ENCODE data around the gene RGL4. TPM values are rescaled to one million over a fixed set of nuclear protein-coding genes. Genes with fewer than 3 reads are reported as not detected.

RGL4 gene
- total and polyA plus RNA-seq, 2 of the 13 experiments (the other 11 are each of a cell fraction or from before 2014, with no cell fraction given): not detected

DNA sequence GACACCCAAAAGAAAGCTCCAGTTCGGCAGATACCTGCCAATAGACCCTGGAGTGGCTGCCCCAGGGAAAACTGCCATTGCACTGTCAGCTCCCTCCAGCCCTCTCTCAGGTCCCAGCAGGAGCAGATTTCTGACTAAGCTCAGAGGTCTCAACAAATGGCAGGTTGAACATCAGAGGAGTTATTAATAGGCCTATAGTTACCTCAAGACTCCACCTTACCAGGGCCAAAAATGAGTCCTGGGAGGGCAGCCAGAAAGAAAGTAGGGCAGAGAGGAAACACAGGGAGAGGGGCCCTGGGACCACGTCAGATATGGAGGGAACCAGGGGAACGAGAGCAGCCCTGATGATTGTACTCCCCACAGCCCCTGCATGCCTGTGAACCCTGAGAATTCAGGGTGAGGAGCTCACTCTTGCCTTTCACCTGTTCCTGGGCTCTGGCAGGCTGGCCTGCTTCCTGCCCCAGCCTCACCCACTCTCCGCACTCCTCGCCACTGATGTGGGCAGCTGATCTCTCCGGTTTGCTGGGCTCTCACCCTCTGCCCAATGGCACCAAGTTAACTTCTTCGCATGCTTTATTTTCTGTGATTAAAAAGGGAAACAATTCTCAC lies 4.3 kb upstream of the RGL4 start (continued):
- no peak for TF ChIP-seq CBX2 (IDR thresholded peaks at IDR 0.05; ENCODE audit: low read depth, low read length)
- TF ChIP-seq CBX2 (CRISPR knock-in tag; IDR thresholded peaks at IDR 0.05; ENCODE audit: low read depth): no peak
- TF ChIP-seq NONO (IDR thresholded peaks at IDR 0.05): no peak
- no peak for TF ChIP-seq NONO (CRISPR knock-in tag; conservative IDR thresholded peaks at IDR 0.05)
- TF ChIP-seq, protein P1, sequence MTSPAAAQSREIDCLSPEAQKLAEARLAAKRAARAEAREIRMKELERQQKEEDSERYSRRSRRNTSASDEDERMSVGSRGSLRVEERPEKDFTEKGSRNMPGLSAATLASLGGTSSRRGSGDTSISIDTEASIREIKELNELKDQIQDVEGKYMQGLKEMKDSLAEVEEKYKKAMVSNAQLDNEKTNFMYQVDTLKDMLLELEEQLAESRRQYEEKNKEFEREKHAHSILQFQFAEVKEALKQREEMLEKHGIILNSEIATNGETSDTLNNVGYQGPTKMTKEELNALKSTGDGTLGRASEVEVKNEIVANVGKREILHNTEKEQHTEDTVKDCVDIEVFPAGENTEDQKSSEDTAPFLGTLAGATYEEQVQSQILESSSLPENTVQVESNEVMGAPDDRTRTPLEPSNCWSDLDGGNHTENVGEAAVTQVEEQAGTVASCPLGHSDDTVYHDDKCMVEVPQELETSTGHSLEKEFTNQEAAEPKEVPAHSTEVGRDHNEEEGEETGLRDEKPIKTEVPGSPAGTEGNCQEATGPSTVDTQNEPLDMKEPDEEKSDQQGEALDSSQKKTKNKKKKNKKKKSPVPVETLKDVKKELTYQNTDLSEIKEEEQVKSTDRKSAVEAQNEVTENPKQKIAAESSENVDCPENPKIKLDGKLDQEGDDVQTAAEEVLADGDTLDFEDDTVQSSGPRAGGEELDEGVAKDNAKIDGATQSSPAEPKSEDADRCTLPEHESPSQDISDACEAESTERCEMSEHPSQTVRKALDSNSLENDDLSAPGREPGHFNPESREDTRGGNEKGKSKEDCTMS (CRISPR knock-in tag; conservative IDR thresholded peaks at IDR 0.05): no peak
- TF ChIP-seq HIVEP1 (CRISPR knock-in tag; IDR thresholded peaks at IDR 0.05): no peak
- TF ChIP-seq, protein P2, sequence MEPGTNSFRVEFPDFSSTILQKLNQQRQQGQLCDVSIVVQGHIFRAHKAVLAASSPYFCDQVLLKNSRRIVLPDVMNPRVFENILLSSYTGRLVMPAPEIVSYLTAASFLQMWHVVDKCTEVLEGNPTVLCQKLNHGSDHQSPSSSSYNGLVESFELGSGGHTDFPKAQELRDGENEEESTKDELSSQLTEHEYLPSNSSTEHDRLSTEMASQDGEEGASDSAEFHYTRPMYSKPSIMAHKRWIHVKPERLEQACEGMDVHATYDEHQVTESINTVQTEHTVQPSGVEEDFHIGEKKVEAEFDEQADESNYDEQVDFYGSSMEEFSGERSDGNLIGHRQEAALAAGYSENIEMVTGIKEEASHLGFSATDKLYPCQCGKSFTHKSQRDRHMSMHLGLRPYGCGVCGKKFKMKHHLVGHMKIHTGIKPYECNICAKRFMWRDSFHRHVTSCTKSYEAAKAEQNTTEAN (CRISPR knock-in tag; conservative IDR thresholded peaks at IDR 0.05): no peak
- no peak for TF ChIP-seq TSC22D2 (CRISPR knock-in tag; IDR thresholded peaks at IDR 0.05; ENCODE audit: borderline replicate concordance)
- no peak for TF ChIP-seq RXRB (CRISPR knock-in tag; IDR thresholded peaks at IDR 0.05; ENCODE audit: borderline replicate concordance)
- TF ChIP-seq PTBP1 (IDR thresholded peaks at IDR 0.05; ENCODE audit: low read depth, low read length, poor library complexity, severe bottlenecking): no peak
- no peak for TF ChIP-seq FOXP1 (IDR thresholded peaks at IDR 0.05)
- TF ChIP-seq FOXP1 (CRISPR knock-in tag; IDR thresholded peaks at IDR 0.05): no peak
